DND-41 (cell line): ENCODE measurements around the gene CACNA2D4.

Experiments used
- ATAC-seq: fragments of 200-7000 bp; cut with Tn5 transposase; 3 replicates; pipeline ENCODE4 v1.9.1; 2021; ENCODE audit warnings: low read depth; ENCODE audit not compliant: insufficient read depth
- DNase-seq: peaks from one replicate; pipeline ENCODE4 v3.0.0-alpha.2; 2020
- H2AFZ ChIP-seq: 2 replicates; pipeline ENCODE4 v1.6.0; 2012; ENCODE audit warnings: low read depth, low read length
- H3K27ac ChIP-seq: 2 replicates; pipeline ENCODE4 v1.5.1; 2012; ENCODE audit warnings: low read length, inconsistent platforms
- H3K27me3 ChIP-seq: fragments of 200-600 bp; sonication (generic); 2 replicates; pipeline ENCODE4 v1.6.0; 2012; ENCODE audit warnings: low read length, mild to moderate bottlenecking, inconsistent platforms; ENCODE audit not compliant: insufficient read depth, poor library complexity
- H3K36me3 ChIP-seq: 2 replicates; pipeline ENCODE4 v1.5.1; 2012; ENCODE audit warnings: low read length, inconsistent platforms; ENCODE audit not compliant: insufficient read depth
- H3K4me1 ChIP-seq: 2 replicates; pipeline ENCODE4 v1.5.1; 2012; ENCODE audit warnings: mild to moderate bottlenecking, low read length; ENCODE audit not compliant: insufficient read depth
- H3K4me2 ChIP-seq: 2 replicates; pipeline ENCODE4 v1.6.0; 2012; ENCODE audit warnings: mild to moderate bottlenecking, moderate library complexity, low read length, inconsistent platforms; ENCODE audit not compliant: insufficient read depth
- H3K4me3 ChIP-seq, 2 experiments: fragments of 200-600 bp in 1 of 2; shearing (Covaris generic) in 1 of 2; 2 replicates each; pipeline ENCODE4 v1.5.1; 2012 to 2016; ENCODE audit warnings: inconsistent platforms in 2 of 2, low read length in 2 of 2, mild to moderate bottlenecking in 2 of 2, low read depth in 1 of 2, moderate library complexity in 1 of 2
- H3K79me2 ChIP-seq: 2 replicates; pipeline ENCODE4 v1.6.0; 2012; ENCODE audit warnings: low read length, inconsistent platforms; ENCODE audit not compliant: insufficient read depth
- H3K9ac ChIP-seq: 2 replicates; pipeline ENCODE4 v1.6.0; 2012; ENCODE audit warnings: low read depth, mild to moderate bottlenecking, inconsistent platforms, low read length, moderate library complexity
- H3K9me3 ChIP-seq: 2 replicates; pipeline ENCODE4 v1.5.1; 2012; ENCODE audit warnings: low read length, moderate library complexity, mild to moderate bottlenecking, inconsistent platforms; ENCODE audit not compliant: insufficient read depth, severe bottlenecking
- H4K20me1 ChIP-seq: 2 replicates; pipeline ENCODE4 v1.6.0; 2012; ENCODE audit warnings: low read length; ENCODE audit not compliant: insufficient read depth
- EZH2 ChIP-seq: IDR thresholded peaks from 3 replicates; pipeline ENCODE4 v1.6.1; 2012; ENCODE audit warnings: borderline replicate concordance, low read depth, mild to moderate bottlenecking, moderate library complexity, low read length, inconsistent platforms; ENCODE audit not compliant: severe bottlenecking
- TF ChIP-seq, protein P1 (sequence below): IDR thresholded peaks from 2 replicates; pipeline ENCODE4 v1.5.1; 2012; ENCODE audit warnings: borderline replicate concordance, low read length, moderate library complexity, mild to moderate bottlenecking; ENCODE audit not compliant: poor library complexity, severe bottlenecking; ENCODE audit errors: extremely low read depth

CACNA2D4 gene

DNA sequence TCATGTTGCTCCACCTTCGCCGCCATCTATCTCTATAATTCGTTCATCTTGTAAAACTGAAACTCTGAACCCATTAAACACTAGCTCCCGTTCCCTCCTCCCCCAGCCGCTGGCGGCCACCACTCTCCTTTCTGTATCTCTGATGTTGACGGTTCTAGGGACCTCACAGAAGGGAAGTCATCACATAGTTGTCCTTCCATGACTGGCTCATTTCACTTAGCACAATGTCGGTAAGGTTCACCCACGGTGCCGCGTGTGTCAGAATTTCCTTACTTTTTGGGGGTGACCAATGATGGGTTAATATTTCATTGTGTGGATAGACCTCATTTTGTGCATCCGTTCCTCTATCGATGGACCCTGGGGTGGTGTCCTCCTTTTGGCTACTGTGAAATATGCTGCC, 2.0 kb upstream of the CACNA2D4 start:
- Histone ChIP-seq H3K4me1 (peaks cover 18% of the 10 kb centered on the region), H3K4me2 (no peak overlapping the region), H3K27ac (no peak overlapping the region)

GRCh38 chr12:1919763-1920162, 1.3 kb upstream of the CACNA2D4 start:
- Histone ChIP-seq H4K20me1 (no peaks in the 10 kb centered on the region), H2AFZ (no peak overlapping the region), H3K4me2 (no peak overlapping the region), H3K4me3 (no peak overlapping the region), H3K27me3 (peaks cover 8% of the 10 kb centered on the region), H3K27ac (no peak overlapping the region), H3K9me3 (no peaks in the 10 kb centered on the region), H3K79me2 (no peaks in the 10 kb centered on the region), H3K4me1 (peaks cover 25% of the 10 kb centered on the region), H3K9ac (no peak overlapping the region), H3K36me3 (no peaks in the 10 kb centered on the region)
- ATAC-seq (no peak), DNase-seq (no peak)
- TF ChIP-seq, protein P1, sequence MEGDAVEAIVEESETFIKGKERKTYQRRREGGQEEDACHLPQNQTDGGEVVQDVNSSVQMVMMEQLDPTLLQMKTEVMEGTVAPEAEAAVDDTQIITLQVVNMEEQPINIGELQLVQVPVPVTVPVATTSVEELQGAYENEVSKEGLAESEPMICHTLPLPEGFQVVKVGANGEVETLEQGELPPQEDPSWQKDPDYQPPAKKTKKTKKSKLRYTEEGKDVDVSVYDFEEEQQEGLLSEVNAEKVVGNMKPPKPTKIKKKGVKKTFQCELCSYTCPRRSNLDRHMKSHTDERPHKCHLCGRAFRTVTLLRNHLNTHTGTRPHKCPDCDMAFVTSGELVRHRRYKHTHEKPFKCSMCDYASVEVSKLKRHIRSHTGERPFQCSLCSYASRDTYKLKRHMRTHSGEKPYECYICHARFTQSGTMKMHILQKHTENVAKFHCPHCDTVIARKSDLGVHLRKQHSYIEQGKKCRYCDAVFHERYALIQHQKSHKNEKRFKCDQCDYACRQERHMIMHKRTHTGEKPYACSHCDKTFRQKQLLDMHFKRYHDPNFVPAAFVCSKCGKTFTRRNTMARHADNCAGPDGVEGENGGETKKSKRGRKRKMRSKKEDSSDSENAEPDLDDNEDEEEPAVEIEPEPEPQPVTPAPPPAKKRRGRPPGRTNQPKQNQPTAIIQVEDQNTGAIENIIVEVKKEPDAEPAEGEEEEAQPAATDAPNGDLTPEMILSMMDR: no peak
- no peak for TF ChIP-seq EZH2

More for the DNA sequence above, 2.0 kb upstream of the CACNA2D4 start:
- H3K79me2 ChIP-seq: no peaks in the 10 kb centered on the region
- H3K9me3 ChIP-seq: no peaks in the 10 kb centered on the region
- no peaks in the 10 kb centered on the region for H3K36me3 ChIP-seq
- H4K20me1 ChIP-seq: no peaks in the 10 kb centered on the region
- H3K27me3 ChIP-seq: peaks cover 8% of the 10 kb centered on the region
- TF ChIP-seq, protein P1: no peak
- TF ChIP-seq EZH2: no peak
- H2AFZ ChIP-seq: no peak overlapping the region
- H3K9ac ChIP-seq: no peak overlapping the region
- no peak for ATAC-seq
- H3K4me3 ChIP-seq: no peak overlapping the region
- DNase-seq: no peak

- Histone ChIP-seq H3K36me3 (no peaks in the 10 kb centered on the region), H3K4me2 (no peak overlapping the region), H3K4me3 (no peak overlapping the region), H3K27ac (no peak overlapping the region), H2AFZ (no peak overlapping the region), H3K79me2 (no peaks in the 10 kb centered on the region), H3K9ac (no peak overlapping the region), H3K4me1 (peaks cover 27% of the 10 kb centered on the region), H3K27me3 (peaks cover 8% of the 10 kb centered on the region), H4K20me1 (no peaks in the 10 kb centered on the region), H3K9me3 (no peaks in the 10 kb centered on the region)
- TF ChIP-seq EZH2: no peak
- no peak for DNase-seq
- ATAC-seq: no peak
Observed at GRCh38 chr12:1919284-1919683, 832 bp upstream of the CACNA2D4 start.

DNA sequence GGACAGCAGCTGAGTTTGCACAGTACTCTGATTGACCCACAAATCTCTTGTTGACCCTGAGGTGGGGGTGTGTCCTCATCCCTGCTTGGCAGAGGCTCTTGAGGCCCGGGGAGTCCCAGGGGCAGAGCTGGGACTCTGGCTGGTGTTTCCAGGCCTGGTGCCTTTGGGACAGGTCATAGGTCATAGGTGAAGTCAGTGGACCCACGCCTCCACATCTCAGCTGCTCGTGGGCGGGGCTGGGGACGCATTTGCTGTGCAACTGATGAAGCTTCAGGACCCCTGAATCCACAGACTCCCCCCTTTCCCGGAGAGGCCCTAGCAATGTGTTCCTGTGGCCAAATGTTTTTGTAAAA, 408 bp upstream of the CACNA2D4 start:
- Histone ChIP-seq H3K4me1 (peaks cover 27% of the 10 kb centered on the region), H2AFZ (no peak overlapping the region), H3K79me2 (no peaks in the 10 kb centered on the region), H3K4me2 (no peak overlapping the region), H3K27me3 (peaks cover 8% of the 10 kb centered on the region), H3K27ac (no peak overlapping the region), H3K9ac (no peak overlapping the region), H3K36me3 (no peaks in the 10 kb centered on the region), H4K20me1 (no peaks in the 10 kb centered on the region), H3K9me3 (no peaks in the 10 kb centered on the region), H3K4me3 (no peak overlapping the region)
- DNase-seq (no peak), ATAC-seq (no peak)
- TF ChIP-seq EZH2: no peak
- TF ChIP-seq, protein P1: no peak
